Kidney tubule cell (primary cell): Measurements from ENCODE around the gene MBD2.

Source experiments
- DNase-seq: peaks from one replicate; pipeline ENCODE4 v3.0.0-alpha.2; 2018; ENCODE audit warnings: low spot score

MBD2 gene

DNA sequence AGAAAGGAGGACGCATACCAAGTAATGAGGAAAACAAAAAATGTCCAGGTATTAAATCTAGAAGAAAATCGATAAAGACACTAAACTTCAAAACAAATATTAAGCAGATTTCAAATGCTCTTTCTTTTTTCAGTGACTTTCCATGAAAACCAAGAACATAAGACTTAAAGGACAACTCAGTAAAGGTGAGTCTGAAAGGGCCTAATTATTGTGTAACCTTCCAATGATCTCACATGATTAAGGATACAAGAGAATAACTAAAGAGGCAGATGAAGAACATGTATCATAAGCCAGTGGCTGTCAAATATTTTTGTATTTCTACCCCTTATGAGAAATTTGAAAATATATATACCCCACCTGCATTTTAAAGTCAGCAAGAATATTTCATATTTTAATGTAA is 30.7 kb downstream of the MBD2 start:
- DNase-seq, result no peak

DNA sequence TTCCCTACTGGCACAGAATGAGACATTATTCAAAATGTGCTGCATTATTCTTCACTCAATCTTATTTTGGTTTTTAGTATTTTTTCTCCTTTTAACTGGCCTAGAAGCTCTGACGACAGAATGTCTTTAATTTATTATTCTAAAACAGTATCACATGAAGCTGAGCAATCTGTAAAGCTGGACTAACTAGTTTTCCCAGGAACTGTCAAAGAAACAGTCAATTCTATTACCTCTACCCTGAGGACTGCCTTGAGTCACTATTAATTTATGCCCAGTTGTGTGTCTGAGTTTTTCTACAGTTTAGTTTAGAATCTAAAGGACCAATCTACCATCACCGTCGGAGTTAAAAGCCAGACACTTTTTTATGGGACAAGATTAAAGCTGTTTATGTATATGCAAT is 31.6 kb downstream of the MBD2 start:
- DNase-seq, result peak; percentile 14

DNA sequence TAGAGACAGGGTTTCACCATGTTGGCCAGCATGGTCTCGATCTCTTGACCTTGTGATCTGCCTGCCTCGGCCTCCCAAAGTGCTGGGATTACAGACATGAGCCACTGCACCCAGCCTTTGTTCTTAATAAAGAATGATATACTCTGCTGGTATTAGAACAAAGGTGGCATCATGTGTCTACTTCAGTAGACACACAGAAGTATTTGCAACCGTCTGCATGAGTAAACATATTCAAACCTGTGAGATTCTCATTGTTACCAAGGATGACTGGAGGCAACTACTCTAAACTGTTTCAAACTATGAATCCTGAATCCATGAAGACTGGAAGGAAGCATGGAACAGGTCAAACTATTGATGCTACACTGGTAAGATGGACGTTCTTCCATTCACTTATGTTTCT is 32.1 kb downstream of the MBD2 start:
- peak; percentile 8 for DNase-seq

DNA sequence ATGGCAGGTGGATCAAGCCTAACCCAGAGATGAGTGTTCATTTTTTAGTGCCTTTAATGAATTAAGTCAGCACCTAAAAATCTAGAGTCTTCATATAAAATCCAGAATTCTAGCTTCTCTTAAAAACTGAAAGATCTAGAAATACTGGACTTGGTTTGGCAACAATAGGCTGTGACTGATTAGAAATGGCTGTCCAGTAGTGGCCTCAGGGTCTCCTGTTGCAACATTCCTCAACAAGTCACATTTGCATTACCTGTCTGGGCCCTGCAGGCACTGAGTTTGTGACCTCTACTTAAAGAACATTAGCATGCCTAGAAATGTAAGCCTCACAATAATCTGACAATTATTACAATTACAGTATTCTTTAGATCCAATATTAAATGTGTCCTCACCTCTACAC is 33.1 kb downstream of the MBD2 start:
- no peak for DNase-seq

DNA sequence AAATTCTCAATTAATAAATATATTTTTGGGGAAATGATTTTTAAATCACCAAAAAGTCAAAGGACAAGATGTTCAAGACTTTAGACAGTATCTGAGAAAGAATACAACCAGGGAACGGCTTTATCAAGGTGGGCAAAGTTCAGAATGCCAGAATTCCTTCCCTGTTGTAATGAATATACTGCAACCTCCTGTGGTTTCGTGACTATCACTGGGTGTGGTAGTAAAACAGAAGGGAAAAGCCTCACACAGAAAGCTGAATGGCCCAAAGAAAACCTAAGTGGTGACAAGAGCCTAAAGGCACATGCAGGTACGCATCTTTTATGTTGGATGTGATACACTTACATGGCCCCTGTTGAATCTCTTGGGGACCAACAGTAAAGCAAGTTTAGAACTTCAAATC is 37.1 kb downstream of the MBD2 start:
- no peak for DNase-seq

DNA sequence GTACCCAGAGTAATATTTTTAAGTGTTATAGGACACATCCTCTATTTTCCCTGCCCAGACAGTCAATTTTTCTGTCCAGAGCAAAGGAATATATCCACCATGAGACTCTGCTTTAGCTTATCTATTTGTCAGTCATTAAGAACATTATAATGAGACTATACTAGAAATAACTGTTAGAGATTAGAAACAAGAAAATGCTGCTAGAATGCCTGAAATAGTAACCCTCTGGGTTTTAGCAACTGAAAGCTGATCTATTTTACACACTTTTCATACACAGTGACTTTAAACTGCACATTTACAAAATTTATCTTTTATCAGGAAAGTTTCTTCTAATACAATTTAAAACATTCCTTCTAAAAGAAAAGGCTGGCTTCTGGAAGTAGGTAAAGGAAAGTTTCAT is 39.6 kb downstream of the MBD2 start:
- no peak for DNase-seq

DNA sequence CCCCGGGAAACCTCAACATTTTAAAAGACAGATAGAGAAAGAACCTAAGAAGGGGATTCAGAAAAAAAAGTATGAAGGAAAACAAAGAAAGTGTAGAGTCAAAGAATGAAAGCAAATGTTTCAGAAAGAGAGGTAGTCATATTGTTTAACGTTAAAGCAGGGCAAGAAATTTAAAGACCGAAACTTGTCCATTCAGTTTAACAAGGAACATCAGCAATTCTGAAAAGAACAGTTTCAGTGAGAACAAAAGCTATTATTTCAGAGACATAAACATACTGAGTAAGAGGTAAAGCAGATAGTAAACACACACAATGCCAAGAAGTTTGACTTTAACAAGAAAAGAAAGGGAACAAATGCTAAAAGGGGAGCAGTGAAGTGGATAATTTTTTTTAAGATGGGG is 41.1 kb downstream of the MBD2 start:
- DNase-seq, result no peak

DNA sequence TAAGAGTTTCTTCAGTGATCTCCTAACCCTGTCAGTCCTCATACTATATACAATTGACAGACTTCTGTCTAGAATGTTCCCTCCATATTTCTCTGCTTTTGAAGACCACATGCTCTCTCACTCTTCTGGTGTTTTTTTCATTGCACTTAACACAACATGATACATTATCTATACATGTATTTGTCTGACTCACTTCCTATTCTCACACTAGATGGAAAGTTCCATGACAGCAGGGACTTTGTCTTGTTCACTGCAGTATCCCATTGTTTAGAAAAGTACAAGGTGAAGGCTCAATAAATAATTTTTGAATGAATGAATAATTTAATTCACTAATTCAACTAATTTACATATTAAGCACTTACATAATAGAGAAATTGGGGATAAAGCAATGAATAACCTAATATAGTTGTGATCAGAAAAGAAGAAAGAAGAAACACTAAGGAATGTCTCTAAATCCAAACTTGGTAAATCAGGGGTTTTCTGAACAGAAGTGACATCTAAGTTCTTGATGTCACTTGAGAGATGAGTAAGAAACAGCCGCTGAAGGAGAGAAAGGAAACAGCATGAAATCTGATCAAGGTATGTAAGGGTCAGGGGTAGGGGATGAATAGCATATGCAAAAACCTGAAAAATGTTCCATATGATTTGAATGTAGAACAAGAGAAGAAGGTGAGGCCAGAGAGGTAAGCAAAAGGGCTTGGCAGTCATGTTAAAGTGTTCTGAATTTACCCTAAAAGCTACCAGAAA is 42.4 kb downstream of the MBD2 start:
- DNase-seq, result no peak

DNA sequence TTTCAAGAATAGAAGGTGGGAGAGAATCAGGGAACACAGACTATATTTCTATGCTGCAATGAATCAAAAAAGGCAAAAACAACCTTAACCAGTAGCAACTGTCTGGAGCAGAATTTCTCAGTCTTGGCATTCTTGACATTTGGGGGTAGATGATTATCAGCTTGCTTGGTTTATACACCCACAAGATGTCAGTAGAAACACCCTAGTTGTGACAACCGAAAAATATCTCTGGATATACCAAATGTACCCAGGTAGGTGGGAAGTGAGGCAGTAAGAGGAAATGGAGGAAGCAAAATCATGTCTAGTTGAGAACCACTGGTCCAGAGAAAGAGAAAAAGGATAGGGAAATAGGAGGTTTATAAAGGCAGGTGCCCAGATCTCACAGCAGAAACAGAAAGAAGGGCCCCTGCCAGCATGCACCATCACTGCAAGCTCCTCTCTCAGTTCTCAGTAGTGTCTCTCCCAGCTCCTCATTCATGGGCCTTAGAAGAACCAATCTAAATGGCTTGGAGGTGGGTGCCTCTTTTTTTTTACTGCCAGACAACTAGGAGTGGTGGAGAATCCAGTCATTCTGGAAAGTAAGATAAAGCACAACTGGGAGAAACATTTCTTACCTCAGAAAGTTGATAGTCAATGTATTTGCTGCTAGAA is 50.4 kb downstream of the MBD2 start:
- no peak for DNase-seq

DNA sequence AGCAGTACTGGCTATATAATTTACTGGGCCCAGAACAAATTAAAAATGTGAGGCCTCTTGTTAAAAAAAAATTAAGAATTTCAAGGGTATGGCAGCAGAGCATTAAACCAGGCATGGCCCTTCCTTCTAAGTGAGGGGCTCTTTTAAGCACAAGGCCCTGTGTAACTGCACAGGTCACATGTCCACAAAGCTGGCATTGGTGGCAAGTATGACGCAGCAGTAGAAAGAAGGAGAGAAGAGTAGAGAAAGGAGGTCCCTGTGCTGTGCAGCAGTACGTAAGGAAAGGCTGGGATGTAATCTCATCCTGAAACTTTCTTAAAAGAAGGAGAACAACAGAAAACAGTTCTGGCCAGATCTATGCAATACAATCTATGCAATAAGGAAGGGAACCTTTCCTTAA is 51.2 kb downstream of the MBD2 start:
- DNase-seq, result no peak

DNA sequence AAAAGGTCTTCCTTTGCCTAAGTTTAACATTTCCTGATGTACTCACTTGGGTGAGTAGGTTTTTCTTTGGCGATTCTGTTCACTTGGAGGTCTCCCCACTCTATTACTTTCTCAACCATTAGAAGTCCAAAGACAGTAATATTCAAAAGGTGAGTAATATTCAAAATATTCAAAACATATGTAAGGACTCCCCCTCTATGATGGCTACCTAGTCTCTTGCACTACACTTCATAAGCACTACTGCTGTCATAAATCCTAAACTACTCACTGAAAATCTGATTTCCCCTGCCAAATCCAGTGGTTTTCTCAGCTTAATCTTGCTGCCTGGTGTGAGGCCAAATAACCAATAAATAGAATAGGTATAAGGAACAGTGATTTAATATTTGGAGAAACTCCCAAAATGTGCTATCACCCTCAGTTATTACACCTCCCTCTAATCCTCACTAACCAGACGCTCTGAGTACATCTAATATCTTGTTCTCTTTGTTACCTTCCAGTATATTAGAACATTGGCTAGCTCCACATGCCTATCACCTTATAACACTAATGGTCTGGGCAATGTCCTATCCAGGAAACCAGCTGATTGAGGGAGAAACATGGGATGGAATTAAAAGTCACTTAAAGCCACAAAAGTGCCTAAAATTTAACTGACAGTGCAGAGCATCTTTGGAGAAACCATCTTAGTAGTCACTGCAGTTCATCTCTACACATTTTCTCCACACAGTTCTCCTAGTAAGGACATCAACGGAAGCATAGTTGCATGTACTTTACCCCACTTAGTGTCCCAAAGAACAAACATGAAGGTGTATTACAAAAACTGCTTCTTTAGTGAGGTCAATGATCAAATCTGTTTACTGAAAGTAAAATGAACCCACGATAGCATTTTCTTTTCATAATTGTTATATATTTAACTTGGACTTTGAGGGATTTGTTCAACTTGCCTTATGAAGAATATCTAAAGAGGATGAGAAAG is 54.8 kb downstream of the MBD2 start:
- no peak for DNase-seq

DNA sequence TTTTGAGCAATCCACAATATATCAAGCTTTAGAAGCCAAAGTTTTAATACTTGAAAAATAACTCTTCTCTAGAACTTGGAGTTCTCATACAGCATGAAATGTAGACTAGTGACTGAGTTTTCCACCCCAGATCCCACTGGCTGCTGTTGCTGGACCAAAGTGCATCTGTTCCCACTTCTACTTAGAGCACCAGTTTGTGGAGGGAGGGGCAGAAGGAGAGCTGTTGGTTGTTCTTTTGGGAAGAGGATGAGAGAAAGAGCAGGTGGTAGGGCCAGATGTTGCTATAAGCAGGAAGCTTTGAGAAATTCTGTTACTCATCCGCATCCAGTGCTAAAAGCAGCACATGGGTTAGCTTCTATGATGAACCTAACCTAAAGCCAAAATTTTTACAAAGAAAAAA is 59.0 kb downstream of the MBD2 start:
- no peak for DNase-seq

DNA sequence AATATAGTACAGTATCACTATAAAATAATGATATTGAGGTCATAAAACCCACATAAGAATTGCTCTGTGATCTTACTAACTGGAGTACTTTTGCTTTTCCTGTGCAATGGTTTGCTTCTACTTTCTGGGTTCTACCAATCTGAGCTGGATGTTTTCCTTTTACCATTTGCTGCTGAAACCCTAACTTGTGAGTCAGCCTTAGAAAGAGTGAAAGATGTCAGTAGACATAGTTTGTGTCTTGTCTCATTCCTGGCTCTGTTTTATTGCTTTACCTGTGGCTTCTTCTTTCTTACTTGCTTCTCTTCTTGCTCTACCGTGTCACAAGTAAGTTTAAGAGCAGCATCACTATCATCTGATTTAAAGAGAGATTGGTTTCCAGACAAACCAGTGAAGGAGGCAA is 61.0 kb downstream of the MBD2 start:
- peak; percentile 60 for DNase-seq

DNA sequence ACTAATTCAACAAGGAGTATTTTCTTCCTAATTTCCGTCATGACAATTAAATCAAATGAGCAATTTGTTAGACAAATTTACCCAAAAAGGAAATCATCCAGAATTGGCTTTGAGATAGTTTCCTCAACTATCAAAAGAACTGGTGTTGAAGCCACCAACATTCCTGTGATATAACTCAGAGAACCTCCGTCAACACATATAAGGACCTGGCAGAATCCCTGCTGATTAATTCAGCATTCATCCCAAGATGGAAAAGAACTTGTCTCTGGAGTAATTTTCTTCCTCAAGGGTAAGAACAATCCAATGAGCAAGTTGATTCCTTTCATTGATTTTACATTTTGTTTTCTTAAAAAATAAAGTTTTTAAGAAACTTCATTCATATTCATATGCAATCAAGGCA is 62.0 kb downstream of the MBD2 start:
- peak; percentile 72 for DNase-seq

DNA sequence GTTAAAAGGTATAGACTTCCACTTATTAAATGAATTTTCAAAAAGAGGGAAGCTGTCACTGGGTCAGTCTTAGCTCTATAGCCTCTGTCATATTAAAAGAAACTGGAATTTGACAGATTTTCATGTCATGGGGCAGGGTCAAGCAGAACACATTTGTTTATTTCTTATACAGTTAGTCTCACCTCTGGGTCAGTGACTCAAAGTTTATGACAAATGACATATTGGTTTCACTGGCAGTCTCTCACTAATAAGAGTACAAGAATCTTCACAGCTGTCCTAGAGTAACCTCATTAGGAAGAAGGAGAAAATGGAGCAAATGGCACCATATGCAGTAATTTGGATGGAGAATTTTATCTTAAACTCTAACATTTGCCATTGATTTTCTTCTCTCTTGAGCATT is 63.2 kb downstream of the MBD2 start:
- DNase-seq, result peak; percentile 19

DNA sequence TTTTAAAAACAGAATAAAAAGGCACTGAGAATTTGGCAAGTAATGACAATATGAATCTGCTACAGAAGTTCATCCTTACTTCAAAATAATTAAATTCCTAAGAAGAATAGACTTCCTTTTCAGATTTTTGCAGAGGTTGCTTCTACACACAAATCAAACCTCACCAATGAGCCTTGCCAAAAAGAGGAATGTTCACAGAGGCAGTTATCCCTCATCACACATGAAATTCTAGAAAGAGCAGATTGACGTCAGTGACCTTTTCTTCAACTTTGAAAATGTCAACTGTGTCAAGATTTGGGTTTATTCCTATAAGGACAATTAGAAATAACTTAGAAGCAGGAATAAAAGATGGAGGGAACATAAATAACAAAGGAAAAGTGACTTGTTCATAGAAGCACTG is 64.6 kb downstream of the MBD2 start:
- no peak for DNase-seq

DNA sequence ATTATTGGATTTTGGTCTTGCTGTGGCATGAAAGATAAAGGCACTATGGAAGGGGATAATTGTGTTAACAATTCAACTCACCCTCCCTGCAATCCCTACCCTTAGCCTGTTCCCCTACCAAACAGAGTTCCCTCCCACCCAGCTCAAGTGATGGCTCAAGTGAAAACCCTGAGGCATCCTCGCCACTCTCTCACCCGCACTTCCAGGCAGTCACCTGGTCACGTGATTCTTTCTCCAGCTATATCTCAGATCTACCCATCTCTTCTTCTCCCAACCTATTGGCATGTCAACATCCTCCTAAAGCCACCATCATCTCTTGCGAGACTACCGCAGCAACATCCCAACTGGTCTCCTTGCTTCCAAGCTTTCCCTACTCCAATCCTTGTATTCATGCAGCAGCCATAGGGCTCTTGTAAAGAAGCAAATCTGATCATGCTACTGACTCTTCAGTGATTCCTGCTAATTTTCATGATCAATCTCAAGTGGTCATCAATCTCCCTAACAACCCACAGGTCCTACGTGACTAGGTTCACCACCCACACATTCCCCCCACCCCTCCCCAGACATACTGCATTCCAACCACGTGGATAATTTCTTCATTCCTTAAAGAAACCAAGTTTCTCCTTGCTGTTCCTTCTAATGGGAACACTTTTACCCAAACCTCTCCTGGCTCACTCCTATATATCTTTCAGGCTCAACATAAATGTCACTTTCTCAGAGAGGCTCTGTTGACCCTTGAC is 66.7 kb downstream of the MBD2 start:
- DNase-seq, result no peak

DNA sequence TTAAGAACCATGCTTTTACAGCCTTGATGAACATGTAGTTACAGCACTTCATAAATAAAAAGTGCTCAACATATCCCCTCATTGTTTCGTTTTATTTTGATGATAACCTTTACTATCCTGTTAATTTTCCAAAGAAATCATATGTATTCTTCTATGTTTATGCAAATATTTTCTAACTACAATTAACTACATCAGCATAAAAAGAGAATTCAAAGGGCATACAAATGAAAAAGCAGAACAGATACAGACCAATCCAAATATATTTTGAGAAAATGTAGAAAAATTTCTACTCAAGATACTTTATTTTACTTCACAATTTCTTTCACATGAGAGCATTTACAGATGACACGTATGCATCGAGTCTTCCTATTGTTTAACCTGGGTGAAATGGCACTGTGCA is 69.1 kb downstream of the MBD2 start:
- DNase-seq, result no peak

DNA sequence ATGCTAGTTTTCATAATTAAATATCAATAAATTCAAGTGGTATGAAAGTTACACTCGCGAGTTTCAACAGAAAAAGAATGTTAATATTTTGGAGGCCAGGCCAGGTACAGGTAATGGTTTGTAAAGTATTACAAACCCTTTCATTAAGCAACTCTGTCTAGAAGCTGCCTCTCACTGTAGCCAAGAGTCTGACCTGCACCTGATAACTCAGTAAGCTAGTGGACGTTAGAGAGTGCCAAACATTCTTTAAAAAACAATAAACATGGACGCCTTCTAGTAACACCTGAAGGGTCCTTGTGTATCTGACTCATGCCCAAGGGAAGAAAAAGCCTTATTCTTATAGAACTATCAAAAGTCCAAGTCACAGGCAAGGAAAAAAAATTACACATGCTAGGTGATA is 70.2 kb downstream of the MBD2 start:
- no peak for DNase-seq

DNA sequence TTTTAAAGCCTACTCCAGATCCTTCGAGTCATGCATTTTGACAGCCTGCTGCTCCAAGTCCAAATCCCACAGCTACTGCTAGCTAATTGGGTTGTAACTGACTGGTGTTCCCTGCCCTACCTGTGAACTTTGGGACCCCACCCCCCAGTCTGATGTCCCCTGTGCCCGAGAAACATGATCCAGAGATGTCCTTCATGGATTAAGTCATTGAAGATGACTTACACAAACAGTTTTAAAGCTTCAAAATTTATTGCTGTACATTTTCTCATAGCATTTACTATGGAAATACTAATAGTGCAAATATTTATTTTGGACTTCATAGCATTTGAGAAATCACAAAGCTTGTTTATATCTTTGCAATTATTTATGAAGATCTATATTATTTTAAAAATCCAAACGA is 73.1 kb downstream of the MBD2 start:
- no peak for DNase-seq

DNA sequence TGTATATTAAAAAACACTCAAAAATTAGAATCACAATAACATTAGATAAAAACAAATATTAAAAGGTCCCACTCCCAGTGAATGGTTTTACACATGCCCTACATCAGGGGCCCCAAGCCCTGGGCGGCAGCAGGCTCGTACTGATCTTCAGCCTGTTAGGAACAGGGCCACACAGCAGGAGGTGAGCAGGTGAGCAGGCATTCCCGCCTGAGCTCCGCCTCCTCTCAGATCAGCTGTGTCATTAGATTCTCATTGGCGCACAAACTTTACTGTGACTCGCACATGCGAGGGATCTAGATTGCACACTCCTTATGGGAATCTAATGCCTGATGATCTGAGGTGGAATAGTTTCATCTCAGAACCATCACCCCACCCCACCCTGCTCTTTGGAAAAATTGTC is 74.2 kb downstream of the MBD2 start:
- peak; percentile 38 for DNase-seq

DNA sequence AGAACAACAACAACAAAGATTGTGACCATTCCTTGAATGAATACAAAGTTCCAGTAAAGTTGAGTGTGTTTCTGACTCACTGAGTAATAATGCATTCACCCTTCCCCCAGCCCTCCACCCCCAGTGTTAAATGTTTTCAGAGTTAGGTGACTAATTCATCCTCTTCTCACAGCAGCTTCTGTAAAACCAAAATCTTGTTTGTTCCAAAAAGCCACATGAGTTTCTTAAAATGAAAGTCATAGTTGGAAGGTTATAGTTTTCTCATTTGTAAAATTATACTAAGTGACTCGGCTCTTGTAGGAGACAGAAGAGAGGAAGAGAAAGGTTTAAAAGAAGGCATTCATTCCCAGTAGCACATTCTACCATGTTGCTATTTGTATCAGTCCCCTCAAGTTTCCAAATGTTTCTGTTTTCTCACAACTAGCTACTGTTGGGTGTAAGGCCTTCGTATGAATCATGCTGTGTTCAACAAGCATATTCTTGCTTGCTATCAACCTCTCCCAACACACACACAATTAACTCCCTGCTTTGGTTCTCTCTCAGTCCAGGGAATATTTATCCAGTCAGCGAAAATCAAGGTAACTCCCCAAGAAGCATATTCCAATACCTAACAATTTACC is 75.3 kb downstream of the MBD2 start:
- DNase-seq, result peak; percentile 88
